ENCODE data around the gene ACER1.

Gene ACER1

GRCh38 chr19:6354098-6354674, 20.8 kb upstream of the ACER1 start:
- H3K36me3 ChIP-seq (ENCODE audit: control insufficient read depth in 2 of 2, insufficient read depth in 1 of 2, low read length in 2 of 2), result no peaks in the 10 kb centered on the region
- no peak overlapping the region for H3K27ac ChIP-seq (ENCODE audit: extremely low read depth, low read depth, low read length)
- TF ChIP-seq ZNF624 (tag by site-specific recombination; IDR thresholded peaks at IDR 0.05) (no peak), ZNF561 (tag by site-specific recombination; IDR thresholded peaks at IDR 0.05; ENCODE audit: borderline replicate concordance) (no peak), ZNF341 (tag by site-specific recombination; IDR thresholded peaks at IDR 0.05; ENCODE audit: low read depth) (no peak)
- TF ChIP-seq, protein P1, sequence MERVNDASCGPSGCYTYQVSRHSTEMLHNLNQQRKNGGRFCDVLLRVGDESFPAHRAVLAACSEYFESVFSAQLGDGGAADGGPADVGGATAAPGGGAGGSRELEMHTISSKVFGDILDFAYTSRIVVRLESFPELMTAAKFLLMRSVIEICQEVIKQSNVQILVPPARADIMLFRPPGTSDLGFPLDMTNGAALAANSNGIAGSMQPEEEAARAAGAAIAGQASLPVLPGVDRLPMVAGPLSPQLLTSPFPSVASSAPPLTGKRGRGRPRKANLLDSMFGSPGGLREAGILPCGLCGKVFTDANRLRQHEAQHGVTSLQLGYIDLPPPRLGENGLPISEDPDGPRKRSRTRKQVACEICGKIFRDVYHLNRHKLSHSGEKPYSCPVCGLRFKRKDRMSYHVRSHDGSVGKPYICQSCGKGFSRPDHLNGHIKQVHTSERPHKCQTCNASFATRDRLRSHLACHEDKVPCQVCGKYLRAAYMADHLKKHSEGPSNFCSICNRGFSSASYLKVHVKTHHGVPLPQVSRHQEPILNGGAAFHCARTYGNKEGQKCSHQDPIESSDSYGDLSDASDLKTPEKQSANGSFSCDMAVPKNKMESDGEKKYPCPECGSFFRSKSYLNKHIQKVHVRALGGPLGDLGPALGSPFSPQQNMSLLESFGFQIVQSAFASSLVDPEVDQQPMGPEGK (tag by site-specific recombination; IDR thresholded peaks at IDR 0.05), result peak; percentile 19; the same call in 1 of the 2 replicates
- no peaks in the 10 kb centered on the region for H3K9me3 ChIP-seq (ENCODE audit: control insufficient read depth, insufficient read depth, low read depth, low read length)
- CTCF ChIA-PET, result interaction anchor here (0.6 to 1.7 kb wide), 5 partner anchors 29 to 373 kb away, joined by 3 to 4 read pairs (median 4); no protein-coding TSS in a partner anchor
- no peaks in the 10 kb centered on the region for H3K4me1 ChIP-seq (ENCODE audit: control insufficient read depth, insufficient read depth, low read length)
- POLR2A ChIA-PET, result no interaction called here
- H3K4me3 ChIP-seq (ENCODE audit: low read depth, low read length), result no peak overlapping the region

DNA sequence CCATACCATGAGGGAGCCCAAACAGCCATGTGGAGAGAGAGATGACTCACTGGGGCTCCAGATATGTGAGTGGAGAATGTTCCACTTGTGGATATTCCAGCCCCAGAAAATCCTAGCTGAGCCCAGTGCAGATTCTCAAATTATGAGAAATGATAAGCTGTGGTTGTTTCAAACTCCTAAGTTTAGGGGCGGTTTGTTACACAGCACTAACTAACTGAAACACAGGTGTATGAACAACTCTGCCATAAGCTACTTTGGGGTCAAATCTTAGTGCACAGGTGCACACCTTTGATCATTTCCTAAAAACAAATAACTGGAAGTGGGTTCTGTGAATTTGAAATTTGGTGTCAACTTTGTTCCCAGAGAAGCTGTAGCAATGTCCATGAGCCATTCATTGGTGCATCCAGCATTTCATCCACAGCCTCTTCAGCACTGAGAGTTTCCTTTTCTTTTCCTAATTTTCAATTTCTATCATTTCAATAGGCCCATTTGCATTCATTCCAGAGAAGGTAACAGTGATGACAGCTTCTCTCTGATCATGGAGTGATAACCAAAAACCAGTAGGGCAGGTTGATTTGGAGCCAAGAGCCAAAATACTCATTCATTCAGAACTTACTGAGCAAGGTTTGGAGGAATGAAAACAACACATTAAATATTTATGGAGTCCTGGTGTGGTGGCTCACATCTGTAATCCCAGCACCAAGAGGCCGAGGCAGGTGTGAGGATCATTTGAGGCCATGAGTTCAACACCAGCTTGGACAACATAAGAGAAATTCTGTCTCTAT, 19.2 kb upstream of the ACER1 start:
- H3K9me3 ChIP-seq (ENCODE audit: control insufficient read depth, insufficient read depth, low read depth, low read length), result no peaks in the 10 kb centered on the region
- TF ChIP-seq HOXA7 (CRISPR knock-in tag; IDR thresholded peaks at IDR 0.05; ENCODE audit: borderline replicate concordance) (no peak), ZFP3 (tag by site-specific recombination; IDR thresholded peaks at IDR 0.05; ENCODE audit: low read depth) (no peak), ZNF596 (tag by site-specific recombination; IDR thresholded peaks at IDR 0.05) (no peak), ZNF2 (tag by site-specific recombination; IDR thresholded peaks at IDR 0.05) (no peak), ZNF16 (tag by site-specific recombination; IDR thresholded peaks at IDR 0.05; ENCODE audit: low read depth) (no peak), ZNF558 (tag by site-specific recombination; IDR thresholded peaks at IDR 0.05) (no peak), PRDM6 (tag by site-specific recombination; IDR thresholded peaks at IDR 0.05) (no peak), RBAK (tag by site-specific recombination; IDR thresholded peaks at IDR 0.05) (peak; percentile 69; the same call in 1 of the 2 replicates), ZNF629 (tag by site-specific recombination; IDR thresholded peaks at IDR 0.05) (no peak)
- POLR2A ChIA-PET, result no interaction called here
- no peaks in the 10 kb centered on the region for H3K36me3 ChIP-seq (ENCODE audit: control insufficient read depth in 2 of 2, insufficient read depth in 1 of 2, low read length in 2 of 2)
- H3K27ac ChIP-seq (ENCODE audit: extremely low read depth, low read depth, low read length), result no peak overlapping the region
- no peaks in the 10 kb centered on the region for H3K4me1 ChIP-seq (ENCODE audit: control insufficient read depth, insufficient read depth, low read length)
- no peak overlapping the region for H3K4me3 ChIP-seq (ENCODE audit: low read depth, low read length)
- CTCF ChIA-PET, result interaction anchor here (1.3 to 1.7 kb wide), 2 partner anchors 134 to 184 kb away, joined by 4 to 6 read pairs; no protein-coding TSS in a partner anchor

DNA sequence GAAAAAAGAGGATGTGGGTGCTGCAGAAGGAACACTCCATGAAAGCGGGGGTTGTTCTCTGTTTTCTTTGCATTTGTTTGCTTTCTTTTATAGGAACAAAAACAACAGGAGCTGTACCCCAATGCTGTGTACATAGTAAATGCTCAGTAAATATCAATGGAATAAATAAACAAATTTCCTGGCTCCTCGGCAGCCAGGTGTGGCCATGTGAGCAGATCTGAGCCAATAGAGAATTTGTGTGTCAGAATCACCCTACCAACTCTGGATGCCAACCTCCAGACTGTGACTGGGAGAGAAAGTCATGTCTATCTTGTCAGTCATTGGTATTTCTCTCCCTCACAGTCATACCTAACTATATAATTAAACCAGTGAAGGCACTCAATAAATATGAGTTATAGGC, 17.3 kb upstream of the ACER1 start:
- ChIA-PET POLR2A (no interaction called here), CTCF (no interaction called here)
- 0 out of 2 replicates have a peak, but pooled peaks have one; percentile 20 for TF ChIP-seq ZNF664 (tag by site-specific recombination; IDR thresholded peaks at IDR 0.05)
- TF ChIP-seq ZNF202 (tag by site-specific recombination; IDR thresholded peaks at IDR 0.05; ENCODE audit: borderline replicate concordance), result no peak

More for the DNA sequence above, 17.3 kb upstream of the ACER1 start:
- no peaks in the 10 kb centered on the region for H3K4me1 ChIP-seq (ENCODE audit: control insufficient read depth, insufficient read depth, low read length)
- H3K36me3 ChIP-seq (ENCODE audit: control insufficient read depth in 2 of 2, insufficient read depth in 1 of 2, low read length in 2 of 2), result no peaks in the 10 kb centered on the region
- no peaks in the 10 kb centered on the region for H3K9me3 ChIP-seq (ENCODE audit: control insufficient read depth, insufficient read depth, low read depth, low read length)
- no peak overlapping the region for H3K27ac ChIP-seq (ENCODE audit: extremely low read depth, low read depth, low read length)
- H3K4me3 ChIP-seq (ENCODE audit: low read depth, low read length), result no peak overlapping the region
